ENCODE measurements around the gene VWA8. TPM values are rescaled to one million over a fixed set of nuclear protein-coding genes. Genes with fewer than 3 reads are reported as not detected.

VWA8 gene
- total RNA-seq, 1 experiment from 2014 or later = 22.6 TPM

GRCh38 chr13:41937388-41937787, 23.5 kb downstream of the VWA8 start:
- Histone ChIP-seq H3K4me2 (ENCODE audit: low read length) (no peak overlapping the region), H4K20me1 (ENCODE audit: insufficient read depth) (no peaks in the 10 kb centered on the region), H3K9me3 (ENCODE audit: control insufficient read depth in 1 of 2, insufficient read depth in 1 of 2, low read depth in 1 of 2, low read length in 2 of 2) (no peaks in the 10 kb centered on the region), H3K27ac (ENCODE audit: low read depth, low read length) (no peak overlapping the region), H3K9ac (ENCODE audit: low read length) (no peak overlapping the region), H3K27me3 (ENCODE audit: insufficient read depth, low read length) (no peaks in the 10 kb centered on the region), H3K9me2 (ENCODE audit: insufficient read depth) (no peaks in the 10 kb centered on the region), H3K36me3 (ENCODE audit: control insufficient read depth in 1 of 2, insufficient read depth in 2 of 2, low read length in 2 of 2) (no peaks in the 10 kb centered on the region), H2AFZ (ENCODE audit: low read depth, low read length, poor library complexity, severe bottlenecking) (no peak overlapping the region), H3K4me1 (ENCODE audit: control insufficient read depth in 1 of 2, insufficient read depth in 2 of 2, low read length in 2 of 2) (no peaks in the 10 kb centered on the region), H3K4me3 (replicated peaks in 1 of 2; ENCODE audit: low read depth in 1 of 2, low read length in 2 of 2) (no peak overlapping the region), H3K79me2 (ENCODE audit: insufficient read depth, low read length) (peaks cover 61% of the 10 kb centered on the region)
- POLR2A ChIA-PET = no interaction called here
- ATAC-seq (no peak), DNase-seq (ENCODE audit: low read depth, low spot score) (no peak)
- CTCF ChIA-PET = no interaction called here
- RAD21 ChIA-PET (ENCODE audit: low non-redundant PET in 1 of 2, low total read pairs in 2 of 2, uncharacterized antibody in 2 of 2, unreplicated experiment in 2 of 2) = no interaction called here
- no peak for TF ChIP-seq ELF1 (IDR thresholded peaks at IDR 0.05; ENCODE audit: borderline replicate concordance, low read depth)
- no peak for TF ChIP-seq EZH2 (IDR thresholded peaks at IDR 0.05)
- TF ChIP-seq TCF7L2 (IDR thresholded peaks at IDR 0.05; ENCODE audit: borderline replicate concordance, extremely low read depth, insufficient read depth, insufficient read length) = no peak
- TF ChIP-seq ZFX (IDR thresholded peaks at IDR 0.05) = no peak
- no peak for TF ChIP-seq POLR2A (IDR thresholded peaks at IDR 0.05; ENCODE audit: borderline replicate concordance, extremely low read depth, insufficient read depth, insufficient read length)
- no peak for TF ChIP-seq SP1 (IDR thresholded peaks at IDR 0.05; ENCODE audit: low read depth)
- no peak for TF ChIP-seq ZNF274 (IDR thresholded peaks at IDR 0.05; ENCODE audit: low read depth, low read length)
- TF ChIP-seq EZH2phosphoT487 (IDR thresholded peaks at IDR 0.05; ENCODE audit: borderline replicate concordance) = no peak
- TF ChIP-seq JUND (IDR thresholded peaks at IDR 0.05) = no peak
- no peak for TF ChIP-seq EGR1 (IDR thresholded peaks at IDR 0.05; ENCODE audit: low read depth)
- no peak for TF ChIP-seq RAD21 (IDR thresholded peaks at IDR 0.05; ENCODE audit: low read depth)
- no peak for TF ChIP-seq YY1 (IDR thresholded peaks at IDR 0.05; ENCODE audit: extremely low read depth, insufficient replicate concordance, low read depth, low read length)
- TF ChIP-seq FOSL1 (IDR thresholded peaks at IDR 0.05; ENCODE audit: low read depth) = no peak
- TF ChIP-seq SRF (IDR thresholded peaks at IDR 0.05; ENCODE audit: low read depth) = no peak
- no peak for TF ChIP-seq POLR2AphosphoS5 (IDR thresholded peaks at IDR 0.05; ENCODE audit: low read depth, low read length)
- TF ChIP-seq MAX (IDR thresholded peaks at IDR 0.05) = no peak
- intact Hi-C loops (cut with micrococcal nuclease) = no loop called here
- BruUV-seq (replicated peaks) = no TSS peak

Data from HCT116 (cell line).